Stimulated activated CD8-positive, alpha-beta memory T cell treated with anti-CD3 and anti-CD28 coated beads, Interleukin-12 subunit alpha, Interleukin-12 subunit beta, amount 100 ng/mL, for 24 hours (primary cell): Measurements from ENCODE around the gene TMEM145.

Source experiments
- DNase-seq: peaks from one replicate; pipeline ENCODE4 v3.0.0-alpha.2; 2020; ENCODE audit errors: extremely low read depth

Gene TMEM145

GRCh38 chr19:42361545-42361910 is 48.4 kb downstream of the TMEM145 start:
- DNase-seq, result no peak

GRCh38 chr19:42362342-42362741 is 49.2 kb downstream of the TMEM145 start:
- no peak for DNase-seq

- DNase-seq, result no peak
These were observed 49.9 kb downstream of the TMEM145 start for GRCh38 chr19:42362891-42363440.

- no peak for DNase-seq
These were observed 50.7 kb downstream of the TMEM145 start for GRCh38 chr19:42363614-42364346.

GRCh38 chr19:42366673-42367072 is 53.6 kb downstream of the TMEM145 start:
- DNase-seq, result no peak

- no peak for DNase-seq
These were observed 54.8 kb downstream of the TMEM145 start for GRCh38 chr19:42367929-42368328.

GRCh38 chr19:42368360-42368759 is 55.3 kb downstream of the TMEM145 start:
- DNase-seq, result no peak

- DNase-seq, result no peak
These were observed 55.7 kb downstream of the TMEM145 start for GRCh38 chr19:42368765-42369164.

- no peak for DNase-seq
These were observed 56.4 kb downstream of the TMEM145 start for GRCh38 chr19:42369433-42370067.

GRCh38 chr19:42370068-42370520 is 57.0 kb downstream of the TMEM145 start:
- no peak for DNase-seq

GRCh38 chr19:42370626-42371175 is 57.6 kb downstream of the TMEM145 start:
- no peak for DNase-seq
